PC-3 (cell line): ENCODE measurements around the gene TUBGCP6. TPM values are rescaled to one million over a fixed set of nuclear protein-coding genes. Genes with fewer than 3 reads are reported as not detected.

Source experiments
- ATAC-seq: fragments of 200-7000 bp; cut with Tn5 transposase; 2 replicates; pipeline ENCODE4 v1.9.1; 2020; ENCODE audit warnings: mild to moderate bottlenecking, moderate library complexity
- BruUV-seq: library from RNA; stranded (reverse); fragments of 400-500 nt; replicated peaks from 2 replicates; lab custom pipeline; 2021; lab: Mats Ljungman, UMichigan
- CTCF ChIA-PET: fragments of 300-600 bp; sonication (Branson Sonifier 250); formaldehyde crosslinking; loops from one replicate; lab custom pipeline; 2022; ENCODE audit warnings: antibody characterized with exemption; lab: Charles Lee
- POLR2A ChIA-PET: fragments of 300-600 bp; sonication (Branson Sonifier 250); formaldehyde crosslinking; loops from one replicate; lab custom pipeline; 2022; ENCODE audit warnings: antibody characterized with exemption; ENCODE audit not compliant: unreplicated experiment; lab: Charles Lee
- DNase-seq: peaks from one replicate; pipeline ENCODE4 v3.0.0-alpha.2; 2015
- H2AFZ ChIP-seq: fragments of 300-600 bp; sonication (generic); 2 replicates; pipeline ENCODE4 v1.6.0; 2016; ENCODE audit warnings: antibody characterized with exemption, low read length
- H3F3A ChIP-seq: fragments of 300-600 bp; sonication (generic); one replicate; pipeline ENCODE4 v1.6.0; 2017; ENCODE audit warnings: antibody characterized with exemption, low read length, control low read depth, mild to moderate bottlenecking; ENCODE audit not compliant: unreplicated experiment
- H3K27ac ChIP-seq: fragments of 300-600 bp; sonication (generic); 2 replicates; pipeline ENCODE4 v1.5.1; 2016; ENCODE audit warnings: mild to moderate bottlenecking, low read length
- H3K27me3 ChIP-seq: fragments of 300-600 bp; sonication (generic); 2 replicates; pipeline ENCODE4 v1.6.1; 2016; ENCODE audit warnings: low read length, mixed read lengths
- H3K36me3 ChIP-seq: fragments of 300-600 bp; sonication (generic); 2 replicates; pipeline ENCODE4 v1.6.1; 2016; ENCODE audit warnings: low read depth, mixed run types, low read length, mixed read lengths
- H3K4me1 ChIP-seq: fragments of 300-600 bp; sonication (generic); 2 replicates; pipeline ENCODE4 v1.5.1; 2016; ENCODE audit warnings: low read length; ENCODE audit not compliant: insufficient read depth
- H3K4me2 ChIP-seq: fragments of 300-600 bp; sonication (generic); 2 replicates; pipeline ENCODE4 v1.6.0; 2016; ENCODE audit warnings: low read length
- H3K4me3 ChIP-seq: fragments of 300-600 bp; sonication (generic); 2 replicates; pipeline ENCODE4 v1.5.1; 2016; ENCODE audit warnings: mild to moderate bottlenecking, low read length, mixed read lengths
- H3K79me2 ChIP-seq: fragments of 300-600 bp; sonication (generic); 2 replicates; pipeline ENCODE4 v1.6.1; 2017; ENCODE audit warnings: low read length, mixed read lengths
- H3K9ac ChIP-seq: fragments of 300-600 bp; sonication (generic); 2 replicates; pipeline ENCODE4 v1.6.0; 2016; ENCODE audit warnings: mild to moderate bottlenecking, low read length
- H3K9me2 ChIP-seq: fragments of 300-600 bp; sonication (generic); replicated peaks from 2 replicates; pipeline ENCODE4 v1.6.1; 2016; ENCODE audit warnings: mixed run types, low read length, mixed read lengths
- H3K9me3 ChIP-seq: fragments of 300-600 bp; sonication (generic); 2 replicates; pipeline ENCODE4 v1.6.1; 2016; ENCODE audit warnings: low read length, mixed read lengths
- H4K20me1 ChIP-seq: fragments of 300-600 bp; sonication (generic); 2 replicates; pipeline ENCODE4 v1.6.1; 2016; ENCODE audit warnings: low read length, mixed read lengths
- EZH2 ChIP-seq: fragments of 300-600 bp; sonication (generic); IDR thresholded peaks from one replicate; pipeline ENCODE4 v1.6.1; 2017; ENCODE audit warnings: antibody characterized with exemption, mild to moderate bottlenecking, low read length; ENCODE audit not compliant: unreplicated experiment
- EZH2phosphoT487 ChIP-seq: fragments of 300-600 bp; sonication (generic); IDR thresholded peaks from 2 replicates; pipeline ENCODE4 v1.6.1; 2018; ENCODE audit warnings: mild to moderate bottlenecking, antibody characterized with exemption, low read length, borderline replicate concordance
- intact Hi-C: fragments of 100-400 bp; cut with micrococcal nuclease; formaldehyde crosslinking; loops from 2 replicates; pipeline ENCODE4 v1.9.0; 2023
- total RNA-seq: library from RNA; depleted of rRNA; stranded (reverse); fragments of >200 nt; gene quantifications from 2 replicates; pipeline ENCODE4 v1.2.3, GENCODE V29; 2014
- TF ChIP-seq, protein P1 (sequence below): fragments of 300-600 bp; sonication (generic); conservative IDR thresholded peaks from 2 replicates; pipeline ENCODE4 v1.5.1; 2017; ENCODE audit warnings: antibody characterized with exemption, low read depth, mild to moderate bottlenecking, low read length

TUBGCP6 gene
- total RNA-seq, 1 experiment from 2014 or later, result 32.1 TPM

DNA sequence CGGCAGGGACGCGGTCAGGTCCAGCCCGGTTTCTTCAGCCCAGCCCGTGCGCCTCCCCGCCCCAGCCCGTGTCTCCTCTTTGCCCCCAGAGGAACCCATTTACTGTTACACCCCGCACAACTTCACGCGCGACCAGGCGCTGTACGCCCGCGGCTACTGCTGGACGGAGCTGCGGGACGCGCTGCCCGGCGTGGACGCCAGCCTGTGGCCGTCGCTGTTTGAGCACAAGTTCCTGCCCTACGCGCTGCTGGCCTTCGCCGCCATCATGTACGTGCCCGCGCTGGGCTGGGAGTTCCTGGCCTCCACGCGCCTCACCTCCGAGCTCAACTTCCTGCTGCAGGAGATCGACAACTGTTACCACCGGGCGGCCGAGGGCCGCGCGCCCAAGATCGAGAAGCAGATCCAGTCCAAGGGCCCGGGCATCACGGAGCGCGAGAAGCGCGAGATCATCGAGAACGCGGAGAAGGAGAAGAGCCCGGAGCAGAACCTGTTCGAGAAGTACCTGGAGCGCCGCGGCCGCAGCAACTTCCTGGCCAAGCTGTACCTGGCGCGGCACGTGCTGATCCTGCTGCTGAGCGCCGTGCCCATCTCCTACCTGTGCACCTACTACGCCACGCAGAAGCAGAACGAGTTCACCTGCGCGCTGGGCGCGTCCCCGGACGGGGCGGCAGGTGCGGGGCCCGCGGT lies 67.8 kb downstream of the TUBGCP6 start:
- no peaks in the 10 kb centered on the region for H4K20me1 ChIP-seq
- no peaks in the 10 kb centered on the region for H3K79me2 ChIP-seq
- DNase-seq (no peak), ATAC-seq (no peak)
- H3K36me3 ChIP-seq, result no peaks in the 10 kb centered on the region
- no peak overlapping the region for H3K4me3 ChIP-seq
- no peak overlapping the region for H3K9ac ChIP-seq
- no peaks in the 10 kb centered on the region for H3K4me1 ChIP-seq
- H3K9me3 ChIP-seq, result no peaks in the 10 kb centered on the region
- H3K27me3 ChIP-seq, result no peaks in the 10 kb centered on the region
- H3K9me2 ChIP-seq, result no peaks in the 10 kb centered on the region
- no peaks in the 10 kb centered on the region for H3F3A ChIP-seq
- TF ChIP-seq EZH2phosphoT487 (no peak), EZH2 (no peak)
- TF ChIP-seq, protein P1, sequence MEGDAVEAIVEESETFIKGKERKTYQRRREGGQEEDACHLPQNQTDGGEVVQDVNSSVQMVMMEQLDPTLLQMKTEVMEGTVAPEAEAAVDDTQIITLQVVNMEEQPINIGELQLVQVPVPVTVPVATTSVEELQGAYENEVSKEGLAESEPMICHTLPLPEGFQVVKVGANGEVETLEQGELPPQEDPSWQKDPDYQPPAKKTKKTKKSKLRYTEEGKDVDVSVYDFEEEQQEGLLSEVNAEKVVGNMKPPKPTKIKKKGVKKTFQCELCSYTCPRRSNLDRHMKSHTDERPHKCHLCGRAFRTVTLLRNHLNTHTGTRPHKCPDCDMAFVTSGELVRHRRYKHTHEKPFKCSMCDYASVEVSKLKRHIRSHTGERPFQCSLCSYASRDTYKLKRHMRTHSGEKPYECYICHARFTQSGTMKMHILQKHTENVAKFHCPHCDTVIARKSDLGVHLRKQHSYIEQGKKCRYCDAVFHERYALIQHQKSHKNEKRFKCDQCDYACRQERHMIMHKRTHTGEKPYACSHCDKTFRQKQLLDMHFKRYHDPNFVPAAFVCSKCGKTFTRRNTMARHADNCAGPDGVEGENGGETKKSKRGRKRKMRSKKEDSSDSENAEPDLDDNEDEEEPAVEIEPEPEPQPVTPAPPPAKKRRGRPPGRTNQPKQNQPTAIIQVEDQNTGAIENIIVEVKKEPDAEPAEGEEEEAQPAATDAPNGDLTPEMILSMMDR, result no peak
- no TSS peak for BruUV-seq
- ChIA-PET CTCF (no interaction called here), POLR2A (no interaction called here)
- intact Hi-C loops, result no loop called here
- no peak overlapping the region for H3K4me2 ChIP-seq
- H2AFZ ChIP-seq, result no peak overlapping the region
- no peak overlapping the region for H3K27ac ChIP-seq

DNA sequence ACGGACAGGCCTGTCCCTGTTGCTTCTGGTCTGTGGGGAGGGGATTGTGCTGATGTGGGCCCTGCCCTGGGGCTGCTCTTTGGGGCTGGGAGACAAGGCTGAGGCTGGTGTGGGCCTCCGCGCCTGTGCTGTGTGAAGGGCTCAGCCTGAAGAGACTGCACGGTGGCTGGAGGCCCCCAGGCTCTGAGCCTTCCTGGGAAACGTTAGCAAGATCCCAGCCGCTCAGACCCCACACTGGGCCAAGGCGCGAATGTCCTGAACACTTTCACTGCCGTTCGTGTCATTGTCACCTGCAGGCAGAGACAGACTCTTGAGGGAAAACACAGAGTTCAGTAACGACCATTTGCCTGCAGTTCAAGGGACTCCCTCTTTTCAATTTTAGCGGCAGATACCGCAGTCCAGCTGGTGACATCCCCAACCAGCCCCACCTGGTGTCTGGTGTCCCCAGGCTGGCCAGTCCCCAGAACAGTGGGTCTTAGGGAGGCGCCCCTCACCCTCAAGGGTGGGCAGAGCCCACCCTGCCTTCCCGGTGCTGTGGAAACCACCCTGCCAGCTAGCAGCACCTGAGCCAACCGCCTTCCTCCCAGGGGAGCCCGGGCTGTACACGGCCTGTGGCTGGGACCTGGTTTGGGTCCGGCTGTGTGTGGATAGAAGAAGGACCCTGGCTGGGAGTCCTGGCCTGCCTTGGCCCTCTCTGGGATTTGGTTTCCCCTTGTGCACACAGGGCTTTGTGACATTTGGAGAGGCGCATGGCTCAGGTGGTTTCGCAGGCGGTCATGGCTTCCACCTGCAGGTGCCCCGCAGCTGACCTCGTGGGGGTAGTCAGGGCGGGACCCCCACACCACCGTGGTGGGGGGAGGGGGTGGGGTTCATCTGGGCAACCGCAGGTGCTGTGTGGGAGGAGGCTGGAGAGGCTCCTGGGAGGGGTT lies 68.6 kb downstream of the TUBGCP6 start:
- ChIA-PET CTCF (no interaction called here), POLR2A (no interaction called here)
- Histone ChIP-seq H3K27me3 (no peaks in the 10 kb centered on the region), H3K9me3 (no peaks in the 10 kb centered on the region), H3K4me1 (no peaks in the 10 kb centered on the region), H3K79me2 (no peaks in the 10 kb centered on the region; the same call in 1 of the 2 replicates), H3K27ac (no peak overlapping the region), H3F3A (no peaks in the 10 kb centered on the region), H3K9me2 (no peaks in the 10 kb centered on the region), H3K4me2 (no peak overlapping the region), H3K4me3 (no peak overlapping the region), H2AFZ (no peak overlapping the region), H3K9ac (no peak overlapping the region), H3K36me3 (no peaks in the 10 kb centered on the region), H4K20me1 (no peaks in the 10 kb centered on the region)
- no peak for TF ChIP-seq EZH2
- TF ChIP-seq EZH2phosphoT487, result no peak
- TF ChIP-seq, protein P1, result no peak
- DNase-seq, result no peak
- intact Hi-C loops, result no loop called here
- ATAC-seq, result no peak
- BruUV-seq, result no TSS peak

DNA sequence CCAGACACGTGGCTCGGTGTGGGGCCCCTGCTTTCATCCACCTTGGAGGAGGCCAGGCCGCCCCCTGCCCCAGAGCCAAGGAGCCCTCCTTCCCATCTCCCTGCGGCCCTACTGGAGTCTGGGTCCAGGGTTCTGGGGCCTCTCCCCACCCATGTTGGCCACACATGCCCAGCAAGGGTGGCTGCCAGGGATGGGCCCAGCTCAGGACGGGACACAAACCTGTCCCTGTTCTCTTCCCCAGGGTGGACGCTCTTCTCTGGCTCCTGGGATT lies 69.7 kb downstream of the TUBGCP6 start:
- intact Hi-C loops, result no loop called here
- BruUV-seq, result no TSS peak
- Histone ChIP-seq H3K9me2 (no peaks in the 10 kb centered on the region), H3K4me3 (no peak overlapping the region), H3K9ac (no peak overlapping the region), H3K9me3 (no peaks in the 10 kb centered on the region), H3K36me3 (no peaks in the 10 kb centered on the region), H3K27ac (no peak overlapping the region), H3K79me2 (no peaks in the 10 kb centered on the region; the same call in 1 of the 2 replicates), H4K20me1 (no peaks in the 10 kb centered on the region), H2AFZ (no peak overlapping the region), H3K4me1 (no peaks in the 10 kb centered on the region), H3F3A (no peaks in the 10 kb centered on the region), H3K4me2 (no peak overlapping the region), H3K27me3 (no peaks in the 10 kb centered on the region)
- ATAC-seq (no peak), DNase-seq (no peak)
- TF ChIP-seq EZH2phosphoT487 (no peak), EZH2 (no peak)
- TF ChIP-seq, protein P1, result no peak
- ChIA-PET POLR2A (no interaction called here), CTCF (no interaction called here)
